ENCODE results near the gene RAB11FIP3. TPM values are rescaled to one million over a fixed set of nuclear protein-coding genes. Genes with fewer than 3 reads are reported as not detected.

The RAB11FIP3 gene
- total RNA-seq, 2 donors from 2014 or later, result 62.7 to 68.9 TPM

- no peak overlapping the region for H3K9ac ChIP-seq (ENCODE audit: extremely low read depth, low read length, poor library complexity, severe bottlenecking)
- Mint-ChIP-seq H3K9me3 (no peaks in the 10 kb centered on the region), H3K4me3 (no peak overlapping the region), H3K27ac (no peak overlapping the region), H3K27me3 (ENCODE audit: insufficient read depth) (no peaks in the 10 kb centered on the region), H3K4me1 (no peaks in the 10 kb centered on the region), H3K36me3 (ENCODE audit: low read depth) (peaks cover 27% of the 10 kb centered on the region)
- no peak for TF ChIP-seq CTCF (conservative IDR thresholded peaks at IDR 0.05)
- WGBS, 2 experiments (ENCODE audit: insufficient coverage in 1 of 2, insufficient read length in 1 of 2), result 97 to 100% methylated on average over 4 to 11 of the region's 11 CpGs
- H3K27me3 ChIP-seq (ENCODE audit: control insufficient read depth, insufficient read depth, low read length, poor library complexity, severe bottlenecking), result no peaks in the 10 kb centered on the region
- no peak overlapping the region for H3K27ac ChIP-seq (ENCODE audit: low read depth, low read length)
- no peaks in the 10 kb centered on the region for H3K4me1 ChIP-seq (ENCODE audit: control insufficient read depth, insufficient read depth, low read length)
- no peaks in the 10 kb centered on the region for H3K9me3 ChIP-seq (ENCODE audit: control insufficient read depth, low read length)
- H3K4me3 ChIP-seq (ENCODE audit: low read length), result no peak overlapping the region
- no peak for DNase-seq
- peaks cover 22% of the 10 kb centered on the region for H3K36me3 ChIP-seq (ENCODE audit: control insufficient read depth, insufficient read depth, low read length)
Measured at GRCh38 chr16:515939-516226, 90.4 kb downstream of the RAB11FIP3 start.

GRCh38 chr16:516301-516700 lies 90.9 kb downstream of the RAB11FIP3 start:
- no peak for TF ChIP-seq CTCF (conservative IDR thresholded peaks at IDR 0.05)
- Histone ChIP-seq H3K27me3 (ENCODE audit: control insufficient read depth, insufficient read depth, low read length, poor library complexity, severe bottlenecking) (no peaks in the 10 kb centered on the region), H3K4me3 (ENCODE audit: low read length) (no peak overlapping the region), H3K27ac (ENCODE audit: low read depth, low read length) (no peak overlapping the region), H3K9ac (ENCODE audit: extremely low read depth, low read length, poor library complexity, severe bottlenecking) (no peak overlapping the region), H3K9me3 (ENCODE audit: control insufficient read depth, low read length) (no peaks in the 10 kb centered on the region), H3K4me1 (ENCODE audit: control insufficient read depth, insufficient read depth, low read length) (no peaks in the 10 kb centered on the region), H3K36me3 (ENCODE audit: control insufficient read depth, insufficient read depth, low read length) (peaks cover 24% of the 10 kb centered on the region)
- Mint-ChIP-seq H3K4me1 (no peaks in the 10 kb centered on the region), H3K27ac (no peak overlapping the region), H3K9me3 (no peaks in the 10 kb centered on the region), H3K27me3 (ENCODE audit: insufficient read depth) (no peaks in the 10 kb centered on the region), H3K4me3 (no peak overlapping the region), H3K36me3 (ENCODE audit: low read depth) (peaks cover 27% of the 10 kb centered on the region)
- 97 to 100% methylated on average over 4 to 8 of the region's 8 CpGs for WGBS, 2 experiments (ENCODE audit: insufficient coverage in 1 of 2, insufficient read length in 1 of 2)
- DNase-seq, result no peak

DNA sequence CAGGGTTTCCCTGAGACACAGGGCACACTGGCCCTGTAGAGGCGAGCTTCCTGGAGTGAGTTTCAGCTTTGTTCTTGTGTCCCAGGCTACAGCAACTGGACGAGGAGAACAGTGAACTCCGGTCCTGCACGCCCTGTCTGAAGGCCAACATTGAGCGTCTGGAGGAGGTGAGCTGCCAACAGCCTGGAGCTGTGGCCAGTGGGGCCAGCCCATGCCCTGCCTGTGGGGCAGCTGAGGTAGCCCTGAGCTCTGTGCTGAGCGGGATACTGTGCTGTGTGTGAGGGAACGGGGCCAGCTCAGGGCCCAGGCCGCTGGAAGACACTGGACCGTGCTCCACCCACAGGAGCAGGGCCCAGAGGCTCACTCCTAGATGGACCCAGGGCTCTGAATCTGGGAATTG lies 93.4 kb downstream of the RAB11FIP3 start:
- TF ChIP-seq CTCF (conservative IDR thresholded peaks at IDR 0.05), result no peak
- WGBS, 2 experiments (ENCODE audit: insufficient coverage in 1 of 2, insufficient read length in 1 of 2), result 94 to 98% methylated on average over 8 to 9 of the region's 9 CpGs
- Histone ChIP-seq H3K27me3 (ENCODE audit: control insufficient read depth, insufficient read depth, low read length, poor library complexity, severe bottlenecking) (no peaks in the 10 kb centered on the region), H3K9me3 (ENCODE audit: control insufficient read depth, low read length) (no peaks in the 10 kb centered on the region), H3K27ac (ENCODE audit: low read depth, low read length) (no peak overlapping the region), H3K4me3 (ENCODE audit: low read length) (no peak overlapping the region), H3K4me1 (ENCODE audit: control insufficient read depth, insufficient read depth, low read length) (no peaks in the 10 kb centered on the region), H3K9ac (ENCODE audit: extremely low read depth, low read length, poor library complexity, severe bottlenecking) (no peak overlapping the region), H3K36me3 (ENCODE audit: control insufficient read depth, insufficient read depth, low read length) (peaks cover 24% of the 10 kb centered on the region)
- Mint-ChIP-seq H3K27me3 (ENCODE audit: insufficient read depth) (no peaks in the 10 kb centered on the region), H3K27ac (no peak overlapping the region), H3K4me1 (no peaks in the 10 kb centered on the region), H3K36me3 (ENCODE audit: low read depth) (peaks cover 21% of the 10 kb centered on the region), H3K9me3 (no peaks in the 10 kb centered on the region), H3K4me3 (no peak overlapping the region)
- DNase-seq, result no peak
